IMR-90 (cell line): ENCODE measurements around the gene DOCK2. TPM values are rescaled to one million over a fixed set of nuclear protein-coding genes. Genes with fewer than 3 reads are reported as not detected.

Experiments
- ATAC-seq: fragments of 200-7000 bp; cut with Tn5 transposase; 2 replicates; pipeline ENCODE4 v1.9.1; 2020; ENCODE audit warnings: low read depth, mild to moderate bottlenecking, moderate library complexity
- BruUV-seq: library from RNA; stranded (reverse); fragments of 400-500 nt; replicated peaks from 2 replicates; lab custom pipeline; 2021; lab: Mats Ljungman, UMichigan
- CTCF ChIA-PET: fragments of 300-600 bp; formaldehyde crosslinking; extraction: SDS; loops from one replicate; lab custom pipeline; 2021; ENCODE audit warnings: antibody characterized with exemption; lab: Yijun Ruan, JAX
- POLR2A ChIA-PET: fragments of 300-600 bp; sonication (Branson Sonifier 250); formaldehyde crosslinking; loops from one replicate; lab custom pipeline; 2022; ENCODE audit warnings: antibody characterized with exemption; ENCODE audit not compliant: unreplicated experiment; lab: Charles Lee
- DNase-seq: peaks from one replicate; pipeline ENCODE4 v3.0.0; 2013
- H2AFZ ChIP-seq: replicated peaks from 2 replicates; pipeline ENCODE3; 2013; ENCODE audit warnings: low read length, mild to moderate bottlenecking; ENCODE audit not compliant: poor library complexity
- H2AK5ac ChIP-seq: 2 replicates; pipeline ENCODE4 v1.6.1; 2013; ENCODE audit warnings: low read depth, low read length, inconsistent platforms
- H2AK9ac ChIP-seq: replicated peaks from 2 replicates; pipeline ENCODE3; 2013; ENCODE audit warnings: mild to moderate bottlenecking, low read depth, low read length, moderate library complexity; ENCODE audit not compliant: poor library complexity
- H2BK120ac ChIP-seq: 2 replicates; pipeline ENCODE4 v1.6.1; 2013; ENCODE audit warnings: low read depth, low read length, inconsistent platforms
- H2BK15ac ChIP-seq: 3 replicates; pipeline ENCODE4 v1.6.1; 2013; ENCODE audit warnings: low read depth, low read length, inconsistent platforms
- H2BK20ac ChIP-seq: 2 replicates; pipeline ENCODE4 v1.6.1; 2013; ENCODE audit warnings: low read depth, mild to moderate bottlenecking, inconsistent platforms, low read length, moderate library complexity
- H2BK5ac ChIP-seq: 2 replicates; pipeline ENCODE4 v1.6.1; 2013; ENCODE audit warnings: mild to moderate bottlenecking, low read depth, low read length, inconsistent platforms; ENCODE audit not compliant: poor library complexity, severe bottlenecking
- H3K14ac ChIP-seq: replicated peaks from 2 replicates; pipeline ENCODE4 v1.6.1; 2013; ENCODE audit warnings: low read depth, low read length, inconsistent platforms
- H3K18ac ChIP-seq: 2 replicates; pipeline ENCODE4 v1.6.1; 2013; ENCODE audit warnings: low read depth, low read length, control low read depth
- H3K23ac ChIP-seq: 2 replicates; pipeline ENCODE4 v1.6.1; 2013; ENCODE audit warnings: low read depth, low read length, inconsistent platforms
- H3K27ac ChIP-seq: 2 replicates; pipeline ENCODE4 v1.5.1; 2013; ENCODE audit warnings: mild to moderate bottlenecking, control low read depth, low read length; ENCODE audit not compliant: insufficient read depth
- H3K27me3 ChIP-seq: 2 replicates; pipeline ENCODE4 v1.6.1; 2013; ENCODE audit warnings: low read length; ENCODE audit not compliant: control insufficient read depth, insufficient read depth
- H3K36me3 ChIP-seq: 2 replicates; pipeline ENCODE4 v1.6.1; 2013; ENCODE audit warnings: low read length, mixed read lengths; ENCODE audit not compliant: control insufficient read depth, insufficient read depth
- H3K4ac ChIP-seq: 2 replicates; pipeline ENCODE4 v1.6.1; 2013; ENCODE audit warnings: low read depth, low read length, inconsistent platforms
- H3K4me1 ChIP-seq: 2 replicates; pipeline ENCODE4 v1.6.1; 2013; ENCODE audit warnings: low read length, mixed read lengths; ENCODE audit not compliant: control insufficient read depth, insufficient read depth
- H3K4me2 ChIP-seq: 2 replicates; pipeline ENCODE4 v1.6.1; 2013; ENCODE audit warnings: low read depth, mild to moderate bottlenecking, control low read depth, low read length, moderate library complexity
- H3K4me3 ChIP-seq: 2 replicates; pipeline ENCODE4 v1.5.1; 2013; ENCODE audit warnings: low read depth, mild to moderate bottlenecking, control low read depth, low read length, moderate library complexity; ENCODE audit not compliant: insufficient read depth
- H3K56ac ChIP-seq: 2 replicates; pipeline ENCODE4 v1.6.1; 2013; ENCODE audit warnings: low read length, inconsistent platforms; ENCODE audit not compliant: insufficient read depth; ENCODE audit errors: extremely low read depth
- H3K79me1 ChIP-seq, 2 experiments: 2 replicates each; pipeline ENCODE4 v1.6.1; 2013; ENCODE audit warnings: low read length in 2 of 2, inconsistent platforms in 1 of 2, low read depth in 1 of 2
- H3K9ac ChIP-seq: 2 replicates; pipeline ENCODE4 v1.6.1; 2013; ENCODE audit warnings: low read depth, low read length, control low read depth
- H3K9me1 ChIP-seq: 2 replicates; pipeline ENCODE4 v1.6.1; 2013; ENCODE audit warnings: low read length, inconsistent platforms; ENCODE audit not compliant: insufficient read depth
- H3K9me3 ChIP-seq: 2 replicates; pipeline ENCODE4 v1.6.1; 2013; ENCODE audit warnings: low read length; ENCODE audit not compliant: control insufficient read depth, insufficient read depth
- H4K20me1 ChIP-seq: 2 replicates; pipeline ENCODE4 v1.6.1; 2013; ENCODE audit warnings: low read length, inconsistent platforms; ENCODE audit not compliant: insufficient read depth
- H4K5ac ChIP-seq: 2 replicates; pipeline ENCODE4 v1.6.1; 2013; ENCODE audit warnings: mild to moderate bottlenecking, low read depth, low read length, control low read depth
- H4K8ac ChIP-seq, 2 experiments: 2 replicates each; pipeline ENCODE4 v1.6.1; 2013; ENCODE audit warnings: low read depth in 2 of 2, low read length in 2 of 2, control low read depth in 1 of 2, inconsistent platforms in 1 of 2
- H4K91ac ChIP-seq: 2 replicates; pipeline ENCODE4 v1.6.1; 2013; ENCODE audit warnings: low read depth, low read length, inconsistent platforms; ENCODE audit not compliant: insufficient read depth
- FOS ChIP-seq: fragments of 150-350 bp; IDR thresholded peaks from 2 replicates; pipeline ENCODE4 v1.6.1; 2016; ENCODE audit warnings: low read depth, low read length
- RAD21 ChIP-seq: IDR thresholded peaks from 2 replicates; pipeline ENCODE4 v1.6.1; 2012; ENCODE audit warnings: low read length, improper control_type of control experiment
- RCOR1 ChIP-seq: IDR thresholded peaks from 2 replicates; pipeline ENCODE4 v1.6.1; 2012; ENCODE audit warnings: mild to moderate bottlenecking, low read length, improper control_type of control experiment; ENCODE audit not compliant: insufficient replicate concordance
- WGBS, 2 experiments: methylation state at CpG; one replicate each; pipeline versions ENCODE4 v1.1.5 to v1.1.7; 2013; ENCODE audit warnings: missing lambda C conversion rate in 2 of 2; ENCODE audit not compliant: insufficient read length in 1 of 2; ENCODE audit errors: extremely low coverage in 2 of 2; 5-methylcytosine and 5-hydroxymethylcytosine counted together
- dilution Hi-C: fragments of 300-500 bp; cut with HindIII; formaldehyde crosslinking; loops from one replicate; pipeline ENCODE4 v1.14.3; 2018; ENCODE audit warnings: low sequenced_read_pairs; ENCODE audit not compliant: unreplicated experiment
- in situ Hi-C: fragments of 300-500 bp; cut with MboI; formaldehyde crosslinking; loops from 3 replicates; pipeline ENCODE4 v1.14.3; 2019; ENCODE audit warnings: low sequenced_read_pairs, inconsistent platforms, mixed read lengths
- intact Hi-C: fragments of 100-400 bp; cut with micrococcal nuclease; formaldehyde crosslinking; loops from 2 replicates; pipeline ENCODE4 v1.10.0; 2022
- polyA plus RNA-seq, 3 experiments: library from polyadenylated mRNA; depleted of rRNA; stranded (reverse); fragments of >200 nt; gene quantifications; 2 replicates each; pipeline ENCODE4 v1.2.3, GENCODE V29; 2012; ENCODE audit warnings: low replicate concordance in 1 of 3
- total RNA-seq: library from RNA; depleted of rRNA; stranded (reverse); fragments of >200 nt; gene quantifications from 2 replicates; pipeline ENCODE4 v1.2.3, GENCODE V29; 2012
- TF ChIP-seq, protein P1 (sequence below): fragments of 150-350 bp; IDR thresholded peaks from 2 replicates; pipeline ENCODE4 v1.6.1; 2016; ENCODE audit warnings: low read depth, mild to moderate bottlenecking, low read length, moderate library complexity, borderline replicate concordance

Gene DOCK2
- total and polyA plus RNA-seq, 2 of the 4 experiments (the other 2 are of a cell fraction), result 0.72 to 3.0 TPM

DNA sequence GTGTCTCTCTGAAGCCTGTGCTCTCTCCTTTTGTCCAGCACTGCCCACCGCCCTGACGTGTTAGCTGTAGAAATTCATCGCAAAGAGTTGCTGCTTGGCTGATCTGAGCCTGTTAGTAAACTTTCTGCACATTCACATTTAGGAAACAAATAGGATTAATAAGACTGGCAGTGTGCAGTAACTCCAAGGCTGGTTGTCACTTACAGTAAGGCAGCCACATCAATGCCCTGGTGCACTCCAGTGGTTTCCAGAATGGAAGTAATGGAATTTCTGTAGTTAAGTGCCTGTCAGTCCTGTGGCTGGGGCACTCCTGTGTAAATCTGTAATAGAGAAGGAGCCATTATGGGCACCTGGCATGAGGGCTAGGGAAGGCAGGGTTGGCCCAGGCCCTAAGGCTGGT, 70.6 kb downstream of the DOCK2 start (continued):
- TF ChIP-seq, protein P1, sequence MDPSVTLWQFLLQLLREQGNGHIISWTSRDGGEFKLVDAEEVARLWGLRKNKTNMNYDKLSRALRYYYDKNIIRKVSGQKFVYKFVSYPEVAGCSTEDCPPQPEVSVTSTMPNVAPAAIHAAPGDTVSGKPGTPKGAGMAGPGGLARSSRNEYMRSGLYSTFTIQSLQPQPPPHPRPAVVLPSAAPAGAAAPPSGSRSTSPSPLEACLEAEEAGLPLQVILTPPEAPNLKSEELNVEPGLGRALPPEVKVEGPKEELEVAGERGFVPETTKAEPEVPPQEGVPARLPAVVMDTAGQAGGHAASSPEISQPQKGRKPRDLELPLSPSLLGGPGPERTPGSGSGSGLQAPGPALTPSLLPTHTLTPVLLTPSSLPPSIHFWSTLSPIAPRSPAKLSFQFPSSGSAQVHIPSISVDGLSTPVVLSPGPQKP, result no peak
- TF ChIP-seq FOS (no peak), RCOR1 (no peak)

DNA sequence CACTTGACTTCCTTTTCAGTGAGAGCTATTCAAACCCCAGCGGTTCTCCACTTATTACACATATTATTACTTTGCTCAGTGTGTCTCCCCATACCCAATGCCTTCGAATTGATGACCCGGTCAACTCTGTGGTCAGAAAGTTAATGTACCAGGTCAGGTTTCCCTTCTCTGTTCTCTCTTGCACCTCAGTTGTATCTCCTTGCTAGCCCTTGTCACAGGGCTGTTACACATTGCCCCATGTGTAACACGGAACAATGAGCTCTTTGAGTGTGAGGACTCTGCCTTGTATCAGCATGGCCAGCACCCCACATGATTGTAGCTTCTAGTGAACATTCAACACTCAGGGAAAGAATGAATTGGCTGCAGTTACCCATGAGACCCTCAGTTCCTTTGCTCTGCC, 73.6 kb downstream of the DOCK2 start:
- H3K79me1 ChIP-seq, result no peaks in the 10 kb centered on the region
- in situ Hi-C loops (no loop called here), dilution Hi-C loops (no loop called here), intact Hi-C loops (no loop called here)
- no peak overlapping the region for H2BK5ac ChIP-seq
- WGBS, 2 experiments, result no CpG with 5 or more reads among the region's 4 CpGs
- no peak overlapping the region for H3K4ac ChIP-seq
- no peak overlapping the region for H3K14ac ChIP-seq
- peak overlapping the region; percentile 13; the same call in 1 of the 2 replicates for H4K91ac ChIP-seq
- H3K4me1 ChIP-seq, result peaks cover 20% of the 10 kb centered on the region
- H2BK20ac ChIP-seq, result no peak overlapping the region
- no peak for TF ChIP-seq RAD21
- no peaks in the 10 kb centered on the region for H3K27me3 ChIP-seq
- no peak for ATAC-seq
- H3K4me3 ChIP-seq, result no peak overlapping the region
- H2AK5ac ChIP-seq, result no peak overlapping the region
- CTCF ChIA-PET, result interaction anchor here (3.1 kb wide), 1 partner anchor 270 kb away, joined by 14 read pairs; the partner anchor contains the start of gene INSYN2B
- H4K5ac ChIP-seq, result no peak overlapping the region
- H3K4me2 ChIP-seq, result no peak overlapping the region
- POLR2A ChIA-PET, result no interaction called here
- H2AFZ ChIP-seq, result no peak overlapping the region
- H3K27ac ChIP-seq, result no peak overlapping the region
- no peaks in the 10 kb centered on the region for H3K9me3 ChIP-seq
- no peak overlapping the region for H3K9ac ChIP-seq
- no peak overlapping the region for H3K18ac ChIP-seq
- H3K9me1 ChIP-seq, result peaks cover 15% of the 10 kb centered on the region
- no TSS peak for BruUV-seq
- H2AK9ac ChIP-seq, result no peak overlapping the region
- H3K23ac ChIP-seq, result no peak overlapping the region
- H4K8ac ChIP-seq, result no peak overlapping the region
- DNase-seq, result no peak
- H2BK120ac ChIP-seq, result peak overlapping the region; percentile 46; the same call in 1 of the 2 replicates
- no peaks in the 10 kb centered on the region for H3K36me3 ChIP-seq
- H2BK15ac ChIP-seq, result peak overlapping the region; percentile 80; the same call in 1 of the 3 replicates
- no peak overlapping the region for H3K56ac ChIP-seq
- H4K20me1 ChIP-seq, result no peaks in the 10 kb centered on the region
